Gastrocnemius medialis (tissue), 4 donors: Measurements from ENCODE around the gene LAMC1. TPM values are rescaled to one million over a fixed set of nuclear protein-coding genes. Genes with fewer than 3 reads are reported as not detected.

ENCODE experiments used
- ATAC-seq, 2 donors: fragments of 150-250 bp; one replicate each; pipeline ENCODE4 v1.9.1; 2016
- DNase-seq, 2 donors: peaks; one replicate each; pipeline ENCODE4 v3.0.0-alpha.2; 2019
- H3K27ac ChIP-seq, 4 donors: fragments of 200-600 bp; sonication (generic); 1 replicate in 1 of 4; 2 replicates in 3 of 4; pipeline ENCODE4 v1.5.1; 2016 to 2018; ENCODE audit warnings: mild to moderate bottlenecking in 2 of 4, moderate library complexity in 1 of 4
- H3K27me3 ChIP-seq, 3 donors: fragments of 200-600 bp; sonication (generic) in 2 of 3; 1 replicate in 1 of 3; 2 replicates in 2 of 3; pipeline versions ENCODE4 v1.5.1 to v1.6.0; 2016 to 2019; ENCODE audit warnings: mild to moderate bottlenecking in 1 of 3, moderate library complexity in 1 of 3
- H3K36me3 ChIP-seq, 2 donors: fragments of 200-600 bp; sonication (generic) in 1 of 2; one replicate each; pipeline ENCODE4 v1.5.1; 2017 to 2018
- H3K4me1 ChIP-seq, 2 donors: fragments of 200-600 bp; sonication (generic) in 1 of 2; one replicate each; pipeline ENCODE4 v1.5.1; 2016 to 2017; ENCODE audit warnings: mild to moderate bottlenecking in 2 of 2
- H3K4me3 ChIP-seq, 4 donors: fragments of 200-600 bp; sonication (generic) in 3 of 4; 1 replicate in 1 of 4; 2 replicates in 3 of 4; pipeline ENCODE4 v1.5.1; 2016 to 2019; ENCODE audit warnings: mild to moderate bottlenecking in 2 of 4
- H3K9me3 ChIP-seq, 3 donors: fragments of 200-600 bp; sonication (generic) in 2 of 3; 1 replicate in 1 of 3; 2 replicates in 2 of 3; pipeline ENCODE4 v1.5.1; 2016 to 2019
- CTCF ChIP-seq, 5 experiments: fragments of 450-650 bp in 3 of 5; fragments of 200-600 bp in 2 of 5; sonication (generic) in 2 of 5; IDR thresholded peaks in 4 of 5; conservative IDR thresholded peaks in 1 of 5; 1 replicate in 4 of 5; 2 replicates in 1 of 5; pipeline ENCODE4 v1.5.1; 2016 to 2019; ENCODE audit warnings: antibody characterized with exemption in 5 of 5, mild to moderate bottlenecking in 3 of 5, moderate library complexity in 3 of 5
- POLR2A ChIP-seq, 2 donors: fragments of 450-650 bp; IDR thresholded peaks; one replicate each; pipeline ENCODE4 v1.6.1; 2017; ENCODE audit warnings: antibody characterized with exemption in 2 of 2, mild to moderate bottlenecking in 2 of 2, moderate library complexity in 2 of 2
- in situ Hi-C, 4 donors: fragments of 200-750 bp; cut with MboI; loops; one replicate each; pipeline versions ENCODE4 v1.15.0 to v1.8.0; 2017; ENCODE audit warnings: low sequenced_read_pairs in 4 of 4
- intact Hi-C: fragments of 100-400 bp; cut with DNase I; formaldehyde crosslinking; loops from one replicate; pipeline ENCODE4 v1.15.1; 2023; ENCODE audit warnings: low total_unique reads
- total RNA-seq, 4 donors: library from RNA; depleted of rRNA; stranded (reverse); fragments of >200 nt; gene quantifications; one replicate each; pipeline versions ENCODE4 v1.1.0 to v1.2.3, GENCODE V29; 2016

The LAMC1 gene
- total RNA-seq, 4 donors from 2014 or later, result 96.1 to 161 (median 135) TPM

GRCh38 chr1:183033205-183033604 is 10.0 kb downstream of the LAMC1 start:
- Histone ChIP-seq H3K27ac (no peak overlapping the region), H3K9me3 (no peaks in the 10 kb centered on the region)
- TF ChIP-seq CTCF (IDR thresholded peaks at IDR 0.05 in 4 of 5, conservative IDR thresholded peaks at IDR 0.05 in 1 of 5) (no peak), POLR2A (IDR thresholded peaks at IDR 0.05) (no peak)

DNA sequence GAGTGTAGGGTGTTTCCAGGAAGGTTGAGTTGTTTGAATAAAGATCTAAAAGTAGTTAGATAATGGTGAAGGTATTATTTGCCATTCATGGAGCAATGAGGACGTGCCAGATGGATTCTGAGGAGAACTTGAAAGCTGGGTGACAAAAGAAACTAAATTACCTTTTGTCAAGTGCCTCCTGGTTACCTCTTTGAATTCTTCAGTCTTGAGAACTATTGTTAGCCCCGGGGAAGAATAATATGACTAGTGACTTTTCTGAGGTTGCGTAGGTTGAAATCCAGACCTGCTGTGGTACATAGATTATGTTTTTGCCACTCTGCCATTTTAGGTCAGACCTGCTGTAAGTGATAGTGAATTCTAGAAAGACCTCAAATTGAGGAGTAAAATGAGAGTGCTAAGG is 11.5 kb downstream of the LAMC1 start:
- ATAC-seq (no peak), DNase-seq (no peak)
- no peaks in the 10 kb centered on the region for H3K27me3 ChIP-seq
- H3K27ac ChIP-seq, result peak overlapping the region in 1 of 4 donors; percentile 5
- H3K36me3 ChIP-seq, result no peaks in the 10 kb centered on the region
- TF ChIP-seq POLR2A (IDR thresholded peaks at IDR 0.05) (no peak), CTCF (IDR thresholded peaks at IDR 0.05 in 4 of 5, conservative IDR thresholded peaks at IDR 0.05 in 1 of 5) (no peak)
- H3K4me1 ChIP-seq, result peaks cover 24 to 38% of the 10 kb centered on the region in 2 donors
- in situ Hi-C loops, result no loop called here
- intact Hi-C loops, result no loop called here
- H3K9me3 ChIP-seq, result no peaks in the 10 kb centered on the region
- no peak overlapping the region for H3K4me3 ChIP-seq

More at GRCh38 chr1:183033205-183033604, 10.0 kb downstream of the LAMC1 start:
- peaks cover 28 to 44% of the 10 kb centered on the region in 2 donors for H3K4me1 ChIP-seq
- ATAC-seq (no peak), DNase-seq (no peak)
- intact Hi-C loops (no loop called here), in situ Hi-C loops (no loop called here)
- no peaks in the 10 kb centered on the region for H3K36me3 ChIP-seq
- no peaks in the 10 kb centered on the region for H3K27me3 ChIP-seq
- no peak overlapping the region for H3K4me3 ChIP-seq

DNA sequence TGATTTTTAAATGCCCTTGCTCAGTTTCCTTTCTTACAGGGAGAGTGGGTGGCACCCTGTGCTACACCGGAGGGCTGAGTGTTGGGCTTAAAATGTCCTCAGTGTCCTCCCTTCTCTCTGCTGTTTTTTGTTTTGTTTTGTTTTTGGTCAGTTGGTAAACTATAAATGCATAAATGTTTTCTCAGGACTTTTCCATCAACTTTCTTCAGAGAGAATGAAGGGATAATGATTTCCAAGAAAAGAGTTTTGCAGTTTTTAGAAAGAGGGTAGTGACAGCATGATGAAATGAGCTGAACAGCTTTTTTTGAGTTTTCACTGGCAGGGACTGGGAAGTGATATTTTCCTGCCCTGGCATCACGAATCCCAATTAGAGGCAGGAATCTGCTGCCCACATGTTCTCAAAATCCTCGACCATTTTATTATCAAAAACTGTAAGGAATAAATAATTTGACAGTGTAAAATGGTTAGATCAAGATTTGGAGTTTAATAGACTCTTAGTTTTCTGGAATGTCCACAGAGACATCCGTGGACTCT is 15.2 kb downstream of the LAMC1 start:
- intact Hi-C loops, result no loop called here
- DNase-seq (no peak), ATAC-seq (no peak)
- Histone ChIP-seq H3K4me3 (no peak overlapping the region), H3K27ac (peak overlapping the region in 1 of 4 donors; percentile 72), H3K27me3 (no peaks in the 10 kb centered on the region), H3K9me3 (no peaks in the 10 kb centered on the region), H3K4me1 (peaks cover 45 to 46% of the 10 kb centered on the region in 2 donors), H3K36me3 (no peaks in the 10 kb centered on the region)
- in situ Hi-C loops, result no loop called here
- TF ChIP-seq POLR2A (IDR thresholded peaks at IDR 0.05) (no peak), CTCF (IDR thresholded peaks at IDR 0.05 in 4 of 5, conservative IDR thresholded peaks at IDR 0.05 in 1 of 5) (no peak)

GRCh38 chr1:183038913-183039312 is 15.7 kb downstream of the LAMC1 start:
- peaks cover 50 to 51% of the 10 kb centered on the region in 2 donors for H3K4me1 ChIP-seq
- DNase-seq (no peak), ATAC-seq (no peak)
- no peaks in the 10 kb centered on the region for H3K9me3 ChIP-seq
- H3K36me3 ChIP-seq, result no peaks in the 10 kb centered on the region
- in situ Hi-C loops (no loop called here), intact Hi-C loops (no loop called here)
- TF ChIP-seq POLR2A (IDR thresholded peaks at IDR 0.05) (no peak), CTCF (IDR thresholded peaks at IDR 0.05 in 4 of 5, conservative IDR thresholded peaks at IDR 0.05 in 1 of 5) (no peak)
- H3K27me3 ChIP-seq, result no peaks in the 10 kb centered on the region
- H3K4me3 ChIP-seq, result no peak overlapping the region
- H3K27ac ChIP-seq, result peak overlapping the region; percentile 51 to 72 (median 64)

GRCh38 chr1:183039330-183039729 is 16.1 kb downstream of the LAMC1 start:
- in situ Hi-C loops, result no loop called here
- H3K4me3 ChIP-seq, result no peak overlapping the region

More at GRCh38 chr1:183039330-183039729, 16.1 kb downstream of the LAMC1 start:
- TF ChIP-seq CTCF (IDR thresholded peaks at IDR 0.05 in 4 of 5, conservative IDR thresholded peaks at IDR 0.05 in 1 of 5), result no peak
- TF ChIP-seq POLR2A (IDR thresholded peaks at IDR 0.05), result no peak
- intact Hi-C loops, result no loop called here
- ATAC-seq (no peak), DNase-seq (no peak)
- H3K9me3 ChIP-seq, result no peaks in the 10 kb centered on the region
- H3K36me3 ChIP-seq, result no peaks in the 10 kb centered on the region
- H3K27ac ChIP-seq, result peak overlapping the region; percentile 51 to 72 (median 64)
- peaks cover 55% of the 10 kb centered on the region in 2 donors for H3K4me1 ChIP-seq
- no peaks in the 10 kb centered on the region for H3K27me3 ChIP-seq
